GM23338 (cell line): Measurements from ENCODE around the gene ADCYAP1R1. TPM values are rescaled to one million over a fixed set of nuclear protein-coding genes. Genes with fewer than 3 reads are reported as not detected.

ENCODE experiments used
- ATAC-seq: fragments of 200-7000 bp; cut with Tn5 transposase; 3 replicates; pipeline ENCODE4 v1.9.1; 2020
- DNase-seq: peaks from one replicate; pipeline ENCODE4 v3.0.0-alpha.2; 2015; ENCODE audit warnings: low spot score
- H2AFZ ChIP-seq: fragments of 200-600 bp; sonication (generic); 2 replicates; pipeline ENCODE4 v1.8.0; 2016; ENCODE audit warnings: antibody characterized with exemption, mild to moderate bottlenecking, moderate library complexity
- H3F3A ChIP-seq: fragments of 200-600 bp; sonication (generic); replicated peaks from 2 replicates; pipeline ENCODE4 v1.8.0; 2017; ENCODE audit warnings: antibody characterized with exemption, mixed run types, low read depth
- H3K27ac ChIP-seq: fragments of 200-600 bp; sonication (generic); 2 replicates; pipeline ENCODE4 v1.6.1; 2016; ENCODE audit warnings: low read depth
- H3K27me3 ChIP-seq: fragments of 200-600 bp; sonication (generic); 2 replicates; pipeline ENCODE4 v1.8.0; 2016; ENCODE audit warnings: mild to moderate bottlenecking, mixed run types, moderate library complexity; ENCODE audit not compliant: insufficient read depth
- H3K36me3 ChIP-seq: fragments of 200-600 bp; sonication (generic); 2 replicates; pipeline ENCODE4 v1.8.0; 2016; ENCODE audit warnings: mild to moderate bottlenecking; ENCODE audit not compliant: insufficient read depth
- H3K4me1 ChIP-seq: fragments of 200-600 bp; sonication (generic); 2 replicates; pipeline ENCODE4 v1.8.0; 2016; ENCODE audit warnings: mild to moderate bottlenecking, moderate library complexity; ENCODE audit not compliant: insufficient read depth
- H3K4me2 ChIP-seq: fragments of 200-600 bp; sonication (generic); 2 replicates; pipeline ENCODE4 v1.7.1; 2017; ENCODE audit warnings: mixed run types
- H3K4me3 ChIP-seq: fragments of 200-600 bp; sonication (generic); 2 replicates; pipeline ENCODE4 v1.6.1; 2016; ENCODE audit warnings: mixed run types
- H3K79me2 ChIP-seq: fragments of 200-600 bp; sonication (generic); replicated peaks from 2 replicates; pipeline ENCODE4 v1.8.0; 2017; ENCODE audit warnings: mild to moderate bottlenecking; ENCODE audit not compliant: insufficient read depth
- H3K9me2 ChIP-seq: fragments of 200-600 bp; sonication (generic); 2 replicates; pipeline ENCODE4 v1.8.0; 2017; ENCODE audit not compliant: insufficient read depth
- H4K20me1 ChIP-seq: fragments of 200-600 bp; sonication (generic); replicated peaks from 2 replicates; pipeline ENCODE4 v1.8.0; 2017; ENCODE audit warnings: mild to moderate bottlenecking; ENCODE audit not compliant: insufficient read depth
- H3K27ac Mint-ChIP-seq: 2 replicates; pipeline ENCODE4 v1.8.0; 2020; ENCODE audit warnings: inconsistent platforms, mild to moderate bottlenecking, moderate library complexity, mixed read lengths
- H3K27me3 Mint-ChIP-seq: 3 replicates; pipeline ENCODE4 v1.8.0; 2022; ENCODE audit warnings: low read depth, mild to moderate bottlenecking, moderate library complexity, mixed read lengths, inconsistent platforms; ENCODE audit not compliant: insufficient read depth, poor library complexity
- H3K36me3 Mint-ChIP-seq: 3 replicates; pipeline ENCODE4 v1.8.0; 2021; ENCODE audit warnings: low read depth, mild to moderate bottlenecking, inconsistent platforms, moderate library complexity, mixed read lengths
- H3K4me1 Mint-ChIP-seq: 3 replicates; pipeline ENCODE4 v1.8.0; 2020; ENCODE audit warnings: mild to moderate bottlenecking, inconsistent platforms, mixed read lengths
- H3K4me3 Mint-ChIP-seq: 3 replicates; pipeline ENCODE4 v1.8.0; 2021; ENCODE audit warnings: moderate library complexity, mild to moderate bottlenecking, inconsistent platforms, mixed read lengths
- H3K9me3 Mint-ChIP-seq: 3 replicates; pipeline ENCODE4 v1.8.0; 2020; ENCODE audit warnings: moderate library complexity, mild to moderate bottlenecking, inconsistent platforms, mixed read lengths
- CTCF ChIP-seq, 2 experiments: fragments of 200-600 bp in 1 of 2; sonication (generic) in 1 of 2; conservative IDR thresholded peaks; 2 replicates each; pipeline versions ENCODE4 v1.5.1 to v1.6.1; 2016 to 2017; ENCODE audit warnings: antibody characterized with exemption in 2 of 2, low read depth in 2 of 2, mild to moderate bottlenecking in 2 of 2, moderate library complexity in 1 of 2
- ETS1 ChIP-seq: IDR thresholded peaks from 2 replicates; pipeline ENCODE4 v1.6.1; 2016; ENCODE audit warnings: antibody characterized with exemption
- EZH2 ChIP-seq: fragments of 200-600 bp; sonication (generic); IDR thresholded peaks from one replicate; pipeline ENCODE4 v1.8.0; 2017; ENCODE audit warnings: antibody characterized with exemption, mild to moderate bottlenecking, low read depth; ENCODE audit not compliant: unreplicated experiment
- EZH2phosphoT487 ChIP-seq: fragments of 200-600 bp; sonication (generic); IDR thresholded peaks from one replicate; pipeline ENCODE4 v1.8.1; 2018; ENCODE audit warnings: antibody characterized with exemption; ENCODE audit not compliant: unreplicated experiment
- JUNB ChIP-seq: IDR thresholded peaks from one replicate; pipeline ENCODE4 v1.6.1; 2016; ENCODE audit warnings: antibody characterized with exemption; ENCODE audit not compliant: unreplicated experiment
- NANOG ChIP-seq: IDR thresholded peaks from 2 replicates; pipeline ENCODE4 v1.6.1; 2016; ENCODE audit warnings: antibody characterized with exemption, borderline replicate concordance
- STAT1 ChIP-seq: IDR thresholded peaks from one replicate; pipeline ENCODE4 v1.6.1; 2016; ENCODE audit warnings: antibody characterized with exemption; ENCODE audit not compliant: unreplicated experiment
- ZNF114 ChIP-seq: fragments of 250-450 bp; sonication (Bioruptor Pico); IDR thresholded peaks from 2 replicates; pipeline ENCODE4 v1.5.0; 2020; ENCODE audit warnings: mild to moderate bottlenecking, moderate library complexity
- ZNF462 ChIP-seq: fragments of 250-450 bp; sonication (Bioruptor Pico); IDR thresholded peaks from 2 replicates; pipeline ENCODE4 v1.5.0; 2020; ENCODE audit warnings: mild to moderate bottlenecking, moderate library complexity
- polyA plus RNA-seq: library from polyadenylated mRNA; unstranded; fragments of >200 nt; fragmentation: Nextera tagmentation; extraction: Ambion mirVana; gene quantifications from 2 replicates; pipeline ENCODE4 v1.2.1, GENCODE V29; 2016
- total RNA-seq: library from RNA; depleted of rRNA; stranded (reverse); fragments of >200 nt; shearing (Covaris generic); gene quantifications from 2 replicates; pipeline ENCODE4 v1.2.3, GENCODE V29; 2014

The ADCYAP1R1 gene
- total and polyA plus RNA-seq, 2 experiments from 2014 or later = 1.8 to 10.6 TPM

DNA sequence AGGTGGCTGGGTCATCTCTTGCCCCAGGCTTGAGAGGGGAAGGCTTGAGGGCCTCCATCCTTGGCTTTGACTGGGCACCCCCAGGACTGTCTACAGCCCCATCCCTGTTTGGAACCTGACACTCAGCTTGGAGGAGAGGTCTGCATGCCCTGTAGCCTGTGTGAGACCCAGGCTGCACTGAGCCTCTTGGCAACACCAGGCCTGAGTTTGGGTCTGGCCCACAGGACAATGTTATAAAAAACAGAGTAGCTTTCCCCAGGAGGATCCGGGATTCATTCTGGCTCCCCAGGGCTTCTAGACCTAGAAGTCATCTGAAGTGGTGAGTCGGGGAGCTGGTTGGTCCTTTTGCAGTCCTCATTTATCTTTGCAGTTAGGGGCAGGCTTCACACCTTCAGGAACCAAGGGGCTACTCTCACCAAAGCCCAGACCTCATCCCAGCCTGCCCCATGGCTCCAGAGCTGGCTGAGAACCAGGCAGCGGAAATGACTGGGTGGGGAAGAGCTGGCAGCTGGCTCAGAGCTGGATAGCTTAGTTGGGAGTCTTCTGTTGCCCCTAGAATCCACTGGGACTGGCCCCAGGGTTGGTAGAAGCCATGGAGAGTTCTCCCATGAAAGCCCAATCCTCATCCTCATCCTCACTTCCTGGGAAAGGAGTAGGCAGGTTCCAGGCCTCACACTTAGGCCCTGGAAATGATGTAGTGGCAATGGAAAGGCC is 68.8 kb downstream of the ADCYAP1R1 start:
- Mint-ChIP-seq H3K27me3 (no peaks in the 10 kb centered on the region), H3K4me3 (no peak overlapping the region), H3K27ac (no peak overlapping the region), H3K36me3 (no peaks in the 10 kb centered on the region), H3K9me3 (no peaks in the 10 kb centered on the region), H3K4me1 (peaks cover 14% of the 10 kb centered on the region)
- Histone ChIP-seq H3K27ac (no peak overlapping the region), H3K9me2 (no peaks in the 10 kb centered on the region), H3F3A (no peaks in the 10 kb centered on the region), H3K4me3 (no peak overlapping the region), H2AFZ (no peak overlapping the region), H3K4me1 (peaks cover 7% of the 10 kb centered on the region), H3K79me2 (no peaks in the 10 kb centered on the region), H4K20me1 (no peaks in the 10 kb centered on the region), H3K36me3 (no peaks in the 10 kb centered on the region), H3K27me3 (no peaks in the 10 kb centered on the region), H3K4me2 (no peak overlapping the region)
- TF ChIP-seq ZNF114 = no peak
- no peak for TF ChIP-seq STAT1
- no peak for TF ChIP-seq CTCF (conservative IDR thresholded peaks at IDR 0.05; ENCODE audit: low read depth in 2 of 2)
- no peak for TF ChIP-seq NANOG
- TF ChIP-seq JUNB = no peak
- no peak for TF ChIP-seq EZH2phosphoT487
- TF ChIP-seq EZH2 = no peak
- no peak for TF ChIP-seq ETS1
- TF ChIP-seq ZNF462 = no peak
- ATAC-seq (no peak), DNase-seq (no peak)
